GM18951 (cell line): Measurements from ENCODE around the gene OVOL3.

Experiments
- POLR2A ChIP-seq: IDR thresholded peaks from 4 replicates; pipeline ENCODE4 v1.6.1; 2011; ENCODE audit warnings: mild to moderate bottlenecking; ENCODE audit not compliant: insufficient read length, insufficient read depth; ENCODE audit errors: extremely low read depth
- in situ Hi-C: fragments of 300-500 bp; cut with MboI; formaldehyde crosslinking; loops from one replicate; pipeline ENCODE4 v1.12.0; 2022; ENCODE audit warnings: low sequenced_read_pairs, mixed read lengths, inconsistent platforms; ENCODE audit not compliant: unreplicated experiment

OVOL3 gene

GRCh38 chr19:36152019-36152351 is 41.0 kb downstream of the OVOL3 start:
- in situ Hi-C loops, result no loop called here
- no peak for TF ChIP-seq POLR2A

- no peak for TF ChIP-seq POLR2A
- in situ Hi-C loops, result no loop called here
These were observed 41.6 kb downstream of the OVOL3 start, which contains the start of gene COX7A1 for GRCh38 chr19:36152352-36153091. COX7A1 (minus strand) TSS chr19:36152447; CDS start chr19:36152407, 40 bp downstream.

- TF ChIP-seq POLR2A, result no peak
- in situ Hi-C loops, result no loop called here
These were observed 42.2 kb downstream of the OVOL3 start for GRCh38 chr19:36153126-36153525.

- in situ Hi-C loops, result no loop called here
- TF ChIP-seq POLR2A, result no peak
These were observed 50.1 kb downstream of the OVOL3 start for GRCh38 chr19:36160821-36161596.
